Neural cell (in vitro differentiated cells): ENCODE data around the gene RALB. TPM values are rescaled to one million over a fixed set of nuclear protein-coding genes. Genes with fewer than 3 reads are reported as not detected.

ENCODE experiments used
- H2AFZ ChIP-seq: fragments of 200-600, 300-800 bp; sonication (generic), shearing (Covaris generic); 2 replicates; pipeline ENCODE4 v1.6.0; 2014; ENCODE audit warnings: low read depth, mild to moderate bottlenecking, antibody characterized with exemption, low read length, moderate library complexity
- H3F3A ChIP-seq: fragments of 200-600 bp; shearing (Covaris generic); 2 replicates; pipeline ENCODE4 v1.6.1; 2016; ENCODE audit warnings: mild to moderate bottlenecking, moderate library complexity, mixed read lengths, antibody characterized with exemption, low read length; ENCODE audit not compliant: insufficient read depth, poor library complexity, severe bottlenecking
- H3K27ac ChIP-seq: fragments of 200-600, 300-800 bp; sonication (generic), shearing (Covaris generic); 2 replicates; pipeline ENCODE4 v1.5.1; 2014; ENCODE audit warnings: mild to moderate bottlenecking, low read length, moderate library complexity
- H3K27me3 ChIP-seq: fragments of 300-800, 200-600 bp; sonication (generic), shearing (Covaris generic); 2 replicates; pipeline ENCODE4 v1.6.0; 2014; ENCODE audit warnings: mild to moderate bottlenecking, low read depth, low read length, moderate library complexity; ENCODE audit not compliant: insufficient read depth
- H3K36me3 ChIP-seq: fragments of 300-800, 200-600 bp; sonication (generic), shearing (Covaris generic); 2 replicates; pipeline ENCODE4 v1.5.1; 2014; ENCODE audit warnings: mild to moderate bottlenecking, antibody characterized with exemption, low read length, moderate library complexity; ENCODE audit not compliant: insufficient read depth
- H3K4me2 ChIP-seq: fragments of 300-800, 200-600 bp; sonication (generic), shearing (Covaris generic); 2 replicates; pipeline ENCODE4 v1.6.0; 2014; ENCODE audit warnings: mild to moderate bottlenecking, low read length
- H3K4me3 ChIP-seq: fragments of 300-800, 200-600 bp; sonication (generic), shearing (Covaris generic); 2 replicates; pipeline ENCODE4 v1.5.1; 2014; ENCODE audit warnings: mild to moderate bottlenecking, low read length, moderate library complexity
- H3K79me2 ChIP-seq: fragments of 200-600 bp; shearing (Covaris generic); replicated peaks from 2 replicates; pipeline ENCODE4 v1.6.0; 2014; ENCODE audit warnings: mild to moderate bottlenecking, low read length, moderate library complexity; ENCODE audit not compliant: insufficient read depth
- H3K9ac ChIP-seq: fragments of 300-800, 200-600 bp; sonication (generic), shearing (Covaris generic); 2 replicates; pipeline ENCODE4 v1.6.1; 2016; ENCODE audit warnings: mild to moderate bottlenecking, low read length, mixed read lengths
- H3K9me2 ChIP-seq: fragments of 200-600 bp; shearing (Covaris generic); 2 replicates; pipeline ENCODE4 v1.6.1; 2016; ENCODE audit warnings: mild to moderate bottlenecking, low read length, mixed read lengths; ENCODE audit not compliant: insufficient read depth
- H3K9me3 ChIP-seq: fragments of 200-600, 300-800 bp; sonication (generic), shearing (Covaris generic); 2 replicates; pipeline ENCODE4 v1.6.1; 2016; ENCODE audit warnings: mild to moderate bottlenecking, mixed run types, low read length, moderate library complexity, mixed read lengths
- H4K20me1 ChIP-seq: fragments of 200-600 bp; shearing (Covaris generic); 2 replicates; pipeline ENCODE4 v1.6.1; 2016; ENCODE audit warnings: mild to moderate bottlenecking, mixed run types; ENCODE audit not compliant: insufficient read depth
- CTCF ChIP-seq: fragments of 450-650 bp; IDR thresholded peaks from 2 replicates; pipeline ENCODE4 v1.5.1; 2014; ENCODE audit warnings: antibody characterized with exemption, mild to moderate bottlenecking, moderate library complexity; ENCODE audit not compliant: poor library complexity, severe bottlenecking
- EP300 ChIP-seq: fragments of 450-650 bp; conservative IDR thresholded peaks from 2 replicates; pipeline ENCODE4 v1.6.1; 2014; ENCODE audit warnings: antibody characterized with exemption, mild to moderate bottlenecking, moderate library complexity; ENCODE audit not compliant: poor library complexity, severe bottlenecking
- EZH2 ChIP-seq: fragments of 200-600, 300-800 bp; shearing (Covaris generic), sonication (generic); IDR thresholded peaks from 2 replicates; pipeline ENCODE4 v1.6.1; 2014; ENCODE audit warnings: antibody characterized with exemption, low read length, borderline replicate concordance, mild to moderate bottlenecking; ENCODE audit not compliant: insufficient read depth, poor library complexity, severe bottlenecking
- MXI1 ChIP-seq: fragments of 450-650 bp; conservative IDR thresholded peaks from 2 replicates; pipeline ENCODE4 v1.6.1; 2014; ENCODE audit warnings: antibody characterized with exemption, mild to moderate bottlenecking; ENCODE audit not compliant: poor library complexity, severe bottlenecking
- POLR2AphosphoS5 ChIP-seq: IDR thresholded peaks from 2 replicates; pipeline ENCODE4 v1.6.1; 2012
- RAD21 ChIP-seq: fragments of 450-650 bp; conservative IDR thresholded peaks from 2 replicates; pipeline ENCODE4 v1.6.1; 2014; ENCODE audit warnings: antibody characterized with exemption, mild to moderate bottlenecking, moderate library complexity
- REST ChIP-seq: IDR thresholded peaks from 2 replicates; pipeline ENCODE4 v1.6.1; 2012; ENCODE audit warnings: borderline replicate concordance
- SMC3 ChIP-seq: fragments of 450-650 bp; conservative IDR thresholded peaks from 2 replicates; pipeline ENCODE4 v1.6.1; 2014; ENCODE audit warnings: antibody characterized with exemption, mild to moderate bottlenecking, moderate library complexity; ENCODE audit not compliant: poor library complexity
- TAF1 ChIP-seq: IDR thresholded peaks from 2 replicates; pipeline ENCODE4 v1.6.1; 2012; ENCODE audit warnings: low read depth
- polyA plus RNA-seq: library from polyadenylated mRNA; depleted of rRNA; stranded (reverse); fragments of >200 nt; gene quantifications from 2 replicates; pipeline ENCODE4 v1.2.3, GENCODE V29; 2014

RALB gene
- polyA plus RNA-seq, 1 donor from 2014 or later: 50.6 TPM

DNA sequence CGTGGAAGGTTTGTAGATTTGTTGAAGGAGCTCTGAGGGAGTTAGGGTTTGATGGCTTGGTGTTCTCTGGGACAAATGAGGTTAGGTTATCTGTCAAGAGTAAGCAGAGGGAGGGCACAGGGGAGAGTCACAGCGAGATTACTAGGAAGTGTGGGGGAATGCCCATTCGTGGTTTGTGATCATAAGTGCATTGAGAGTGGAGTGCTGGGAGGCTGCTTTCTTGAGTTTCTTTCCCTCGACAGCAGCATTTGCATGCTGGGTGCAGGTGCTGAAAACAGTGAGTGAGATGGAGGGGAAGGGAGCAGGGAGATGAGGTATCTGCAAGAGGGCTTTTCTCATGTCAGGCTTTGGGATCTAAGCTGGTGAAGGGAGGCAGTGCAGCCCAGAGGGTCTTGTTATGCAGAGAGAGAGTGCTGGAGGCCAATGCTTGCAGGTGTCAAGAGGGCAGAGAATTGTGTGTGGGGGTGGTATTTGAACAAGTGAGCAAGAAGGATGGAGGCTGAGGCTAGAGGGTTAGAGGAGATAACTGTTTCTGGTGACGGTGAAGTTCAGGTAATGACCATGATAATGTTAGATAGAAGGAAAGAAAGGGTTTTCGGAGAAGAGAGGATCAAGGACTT lies 8.8 kb downstream of the RALB start:
- Histone ChIP-seq H3K27ac (no peak overlapping the region), H4K20me1 (no peaks in the 10 kb centered on the region), H3F3A (no peaks in the 10 kb centered on the region), H3K36me3 (no peaks in the 10 kb centered on the region), H3K9me3 (no peaks in the 10 kb centered on the region), H3K4me2 (no peak overlapping the region), H3K9ac (no peak overlapping the region), H2AFZ (no peak overlapping the region), H3K79me2 (peaks cover 4% of the 10 kb centered on the region), H3K4me3 (no peak overlapping the region), H3K9me2 (no peaks in the 10 kb centered on the region), H3K27me3 (no peaks in the 10 kb centered on the region)
- TF ChIP-seq TAF1 (no peak), MXI1 (no peak), EZH2 (no peak), CTCF (no peak)

GRCh38 chr2:120262150-120262549 lies 9.5 kb downstream of the RALB start:
- H4K20me1 ChIP-seq: no peaks in the 10 kb centered on the region

More at GRCh38 chr2:120262150-120262549, 9.5 kb downstream of the RALB start:
- no peak overlapping the region for H3K4me2 ChIP-seq
- no peak for TF ChIP-seq MXI1
- no peak for TF ChIP-seq SMC3
- no peak for TF ChIP-seq CTCF
- no peak for TF ChIP-seq REST
- TF ChIP-seq EZH2: no peak
- TF ChIP-seq RAD21: no peak
- no peak for TF ChIP-seq TAF1
- TF ChIP-seq EP300: no peak
- no peak for TF ChIP-seq POLR2AphosphoS5
- H3K9me2 ChIP-seq: no peaks in the 10 kb centered on the region
- no peaks in the 10 kb centered on the region for H3K27me3 ChIP-seq
- H3F3A ChIP-seq: no peaks in the 10 kb centered on the region
- H3K36me3 ChIP-seq: no peaks in the 10 kb centered on the region
- no peak overlapping the region for H3K27ac ChIP-seq
- no peaks in the 10 kb centered on the region for H3K79me2 ChIP-seq
- no peak overlapping the region for H2AFZ ChIP-seq
- H3K9ac ChIP-seq: no peak overlapping the region
- H3K4me3 ChIP-seq: no peak overlapping the region
- H3K9me3 ChIP-seq: no peaks in the 10 kb centered on the region
